HepG2 (cell line): Measurements from ENCODE around the gene ORC4.

ENCODE experiments used
- ERF ChIP-seq: IDR thresholded peaks from 2 replicates; pipeline ENCODE4 v1.6.1; 2018; ENCODE audit warnings: missing biosample characterization, missing genetic modification reagents
- RCOR2 ChIP-seq: IDR thresholded peaks from 2 replicates; pipeline ENCODE4 v1.6.1; 2016; ENCODE audit warnings: missing biosample characterization, missing genetic modification reagents
- TEAD2 ChIP-seq: sonication (generic); formaldehyde crosslinking; IDR thresholded peaks from 2 replicates; pipeline ENCODE4 v1.9.0; 2021; ENCODE audit warnings: missing genetic modification reagents
- U2AF1 ChIP-seq: fragments of 200-400 bp; formaldehyde crosslinking; optimal IDR thresholded peaks from 2 replicates; pipeline ENCODE3; 2017; ENCODE audit warnings: mild to moderate bottlenecking, low read depth, low read length
- ZSCAN22 ChIP-seq: sonication (generic); formaldehyde crosslinking; IDR thresholded peaks from 2 replicates; pipeline ENCODE4 v1.4.0; 2020; ENCODE audit warnings: mild to moderate bottlenecking, missing genetic modification reagents
- TF ChIP-seq, protein P1 (sequence below): sonication (generic); formaldehyde crosslinking; IDR thresholded peaks from 2 replicates; pipeline ENCODE4 v1.5.0; 2020; ENCODE audit warnings: mild to moderate bottlenecking, missing genetic modification reagents, moderate library complexity
- TF ChIP-seq, protein P2 (sequence below): fragments of 450-650 bp; IDR thresholded peaks from 2 replicates; pipeline ENCODE4 v1.6.1; 2017; ENCODE audit warnings: mild to moderate bottlenecking

DNA sequence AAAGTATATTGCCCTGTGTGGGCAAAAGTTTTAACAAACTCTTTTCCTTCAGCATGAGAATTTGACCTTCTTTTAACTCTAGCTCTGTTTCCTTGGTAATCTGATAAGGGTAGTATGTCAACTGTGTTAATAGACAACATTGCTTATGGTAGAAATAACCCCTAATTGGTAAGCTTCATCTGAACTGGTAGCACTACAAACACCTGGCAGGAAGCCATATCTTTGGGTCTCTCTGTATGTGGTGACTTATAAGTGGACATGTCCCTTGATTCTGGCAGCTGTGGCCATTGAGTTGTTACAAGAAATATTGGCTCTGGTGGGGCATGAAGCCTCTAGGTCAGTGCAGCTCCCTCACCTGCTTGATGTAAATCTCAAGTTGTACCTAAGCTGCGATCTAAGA lies 47.3 kb upstream of the ORC4 start:
- TF ChIP-seq TEAD2 (CRISPR knock-in tag) (no peak), ERF (CRISPR knock-in tag) (no peak), ZSCAN22 (CRISPR knock-in tag) (no peak), U2AF1 (no peak), RCOR2 (CRISPR knock-in tag) (no peak)
- TF ChIP-seq, protein P1, sequence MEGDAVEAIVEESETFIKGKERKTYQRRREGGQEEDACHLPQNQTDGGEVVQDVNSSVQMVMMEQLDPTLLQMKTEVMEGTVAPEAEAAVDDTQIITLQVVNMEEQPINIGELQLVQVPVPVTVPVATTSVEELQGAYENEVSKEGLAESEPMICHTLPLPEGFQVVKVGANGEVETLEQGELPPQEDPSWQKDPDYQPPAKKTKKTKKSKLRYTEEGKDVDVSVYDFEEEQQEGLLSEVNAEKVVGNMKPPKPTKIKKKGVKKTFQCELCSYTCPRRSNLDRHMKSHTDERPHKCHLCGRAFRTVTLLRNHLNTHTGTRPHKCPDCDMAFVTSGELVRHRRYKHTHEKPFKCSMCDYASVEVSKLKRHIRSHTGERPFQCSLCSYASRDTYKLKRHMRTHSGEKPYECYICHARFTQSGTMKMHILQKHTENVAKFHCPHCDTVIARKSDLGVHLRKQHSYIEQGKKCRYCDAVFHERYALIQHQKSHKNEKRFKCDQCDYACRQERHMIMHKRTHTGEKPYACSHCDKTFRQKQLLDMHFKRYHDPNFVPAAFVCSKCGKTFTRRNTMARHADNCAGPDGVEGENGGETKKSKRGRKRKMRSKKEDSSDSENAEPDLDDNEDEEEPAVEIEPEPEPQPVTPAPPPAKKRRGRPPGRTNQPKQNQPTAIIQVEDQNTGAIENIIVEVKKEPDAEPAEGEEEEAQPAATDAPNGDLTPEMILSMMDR, result no peak
- TF ChIP-seq, protein P2, sequence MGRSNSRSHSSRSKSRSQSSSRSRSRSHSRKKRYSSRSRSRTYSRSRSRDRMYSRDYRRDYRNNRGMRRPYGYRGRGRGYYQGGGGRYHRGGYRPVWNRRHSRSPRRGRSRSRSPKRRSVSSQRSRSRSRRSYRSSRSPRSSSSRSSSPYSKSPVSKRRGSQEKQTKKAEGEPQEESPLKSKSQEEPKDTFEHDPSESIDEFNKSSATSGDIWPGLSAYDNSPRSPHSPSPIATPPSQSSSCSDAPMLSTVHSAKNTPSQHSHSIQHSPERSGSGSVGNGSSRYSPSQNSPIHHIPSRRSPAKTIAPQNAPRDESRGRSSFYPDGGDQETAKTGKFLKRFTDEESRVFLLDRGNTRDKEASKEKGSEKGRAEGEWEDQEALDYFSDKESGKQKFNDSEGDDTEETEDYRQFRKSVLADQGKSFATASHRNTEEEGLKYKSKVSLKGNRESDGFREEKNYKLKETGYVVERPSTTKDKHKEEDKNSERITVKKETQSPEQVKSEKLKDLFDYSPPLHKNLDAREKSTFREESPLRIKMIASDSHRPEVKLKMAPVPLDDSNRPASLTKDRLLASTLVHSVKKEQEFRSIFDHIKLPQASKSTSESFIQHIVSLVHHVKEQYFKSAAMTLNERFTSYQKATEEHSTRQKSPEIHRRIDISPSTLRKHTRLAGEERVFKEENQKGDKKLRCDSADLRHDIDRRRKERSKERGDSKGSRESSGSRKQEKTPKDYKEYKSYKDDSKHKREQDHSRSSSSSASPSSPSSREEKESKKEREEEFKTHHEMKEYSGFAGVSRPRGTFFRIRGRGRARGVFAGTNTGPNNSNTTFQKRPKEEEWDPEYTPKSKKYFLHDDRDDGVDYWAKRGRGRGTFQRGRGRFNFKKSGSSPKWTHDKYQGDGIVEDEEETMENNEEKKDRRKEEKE, result no peak
